ENCODE measurements around the gene GRIK1.

Gene GRIK1

GRCh38 chr21:29675451-29675850, 264.3 kb downstream of the GRIK1 start:
- no peak for DNase-seq (ENCODE audit: low read depth in 2 of 2, low spot score in 1 of 2)

GRCh38 chr21:29674343-29674742, 265.5 kb downstream of the GRIK1 start:
- DNase-seq (ENCODE audit: low read depth in 2 of 2, low spot score in 1 of 2) = no peak

GRCh38 chr21:29673096-29673610, 266.6 kb downstream of the GRIK1 start:
- DNase-seq (ENCODE audit: low read depth in 2 of 2, low spot score in 1 of 2) = no peak

- DNase-seq (ENCODE audit: low read depth in 2 of 2, low spot score in 1 of 2) = no peak
Observed at GRCh38 chr21:29671728-29672127, 268.1 kb downstream of the GRIK1 start.

GRCh38 chr21:29670228-29670627, 269.6 kb downstream of the GRIK1 start:
- DNase-seq (ENCODE audit: low read depth in 2 of 2, low spot score in 1 of 2) = no peak

GRCh38 chr21:29669416-29669815, 270.4 kb downstream of the GRIK1 start:
- no peak for DNase-seq (ENCODE audit: low read depth in 2 of 2, low spot score in 1 of 2)

- DNase-seq (ENCODE audit: low read depth in 2 of 2, low spot score in 1 of 2) = no peak
Observed at GRCh38 chr21:29667651-29668050, 272.1 kb downstream of the GRIK1 start.

GRCh38 chr21:29664615-29665014, 275.2 kb downstream of the GRIK1 start:
- no peak for DNase-seq (ENCODE audit: low read depth in 2 of 2, low spot score in 1 of 2)

GRCh38 chr21:29661672-29662442, 277.9 kb downstream of the GRIK1 start:
- DNase-seq (ENCODE audit: low read depth in 2 of 2, low spot score in 1 of 2) = no peak

GRCh38 chr21:29660047-29660720, 279.6 kb downstream of the GRIK1 start:
- DNase-seq (ENCODE audit: low read depth in 2 of 2, low spot score in 1 of 2) = no peak

- no peak for DNase-seq (ENCODE audit: low read depth in 2 of 2, low spot score in 1 of 2)
Observed at GRCh38 chr21:29658934-29659203, 280.9 kb downstream of the GRIK1 start.

GRCh38 chr21:29658177-29658933, 281.4 kb downstream of the GRIK1 start:
- no peak for DNase-seq (ENCODE audit: low read depth in 2 of 2, low spot score in 1 of 2)

- no peak for DNase-seq (ENCODE audit: low read depth in 2 of 2, low spot score in 1 of 2)
Observed at GRCh38 chr21:29657240-29657989, 282.4 kb downstream of the GRIK1 start.

GRCh38 chr21:29656504-29657239, 283.1 kb downstream of the GRIK1 start:
- DNase-seq (ENCODE audit: low read depth in 2 of 2, low spot score in 1 of 2) = no peak

GRCh38 chr21:29655577-29655976, 284.2 kb downstream of the GRIK1 start:
- DNase-seq (ENCODE audit: low read depth in 2 of 2, low spot score in 1 of 2) = no peak

- no peak for DNase-seq (ENCODE audit: low read depth in 2 of 2, low spot score in 1 of 2)
Observed at GRCh38 chr21:29654855-29655254, 284.9 kb downstream of the GRIK1 start.

- no peak for DNase-seq (ENCODE audit: low read depth in 2 of 2, low spot score in 1 of 2)
Observed at GRCh38 chr21:29654203-29654602, 285.6 kb downstream of the GRIK1 start.

- DNase-seq (ENCODE audit: low read depth in 2 of 2, low spot score in 1 of 2) = no peak
Observed at GRCh38 chr21:29650523-29651022, 289.2 kb downstream of the GRIK1 start.

- no peak for DNase-seq (ENCODE audit: low read depth in 2 of 2, low spot score in 1 of 2)
Observed at GRCh38 chr21:29649406-29649814, 290.4 kb downstream of the GRIK1 start.

GRCh38 chr21:29648710-29649240, 291.0 kb downstream of the GRIK1 start:
- no peak for DNase-seq (ENCODE audit: low read depth in 2 of 2, low spot score in 1 of 2)
